CD4-positive, alpha-beta T cell treated with Interleukin-21 for 1 hour (primary cell): ENCODE measurements around the gene DPEP3.
"Not testable (repeated sequence)": the region's sequence is repeated elsewhere in the genome, so short reads cannot be mapped to it uniquely, and the experiment has no call there.

Source experiments
- DNase-seq: peaks from one replicate; pipeline ENCODE4 v3.0.0-alpha.2; 2020

DPEP3 gene

DNA sequence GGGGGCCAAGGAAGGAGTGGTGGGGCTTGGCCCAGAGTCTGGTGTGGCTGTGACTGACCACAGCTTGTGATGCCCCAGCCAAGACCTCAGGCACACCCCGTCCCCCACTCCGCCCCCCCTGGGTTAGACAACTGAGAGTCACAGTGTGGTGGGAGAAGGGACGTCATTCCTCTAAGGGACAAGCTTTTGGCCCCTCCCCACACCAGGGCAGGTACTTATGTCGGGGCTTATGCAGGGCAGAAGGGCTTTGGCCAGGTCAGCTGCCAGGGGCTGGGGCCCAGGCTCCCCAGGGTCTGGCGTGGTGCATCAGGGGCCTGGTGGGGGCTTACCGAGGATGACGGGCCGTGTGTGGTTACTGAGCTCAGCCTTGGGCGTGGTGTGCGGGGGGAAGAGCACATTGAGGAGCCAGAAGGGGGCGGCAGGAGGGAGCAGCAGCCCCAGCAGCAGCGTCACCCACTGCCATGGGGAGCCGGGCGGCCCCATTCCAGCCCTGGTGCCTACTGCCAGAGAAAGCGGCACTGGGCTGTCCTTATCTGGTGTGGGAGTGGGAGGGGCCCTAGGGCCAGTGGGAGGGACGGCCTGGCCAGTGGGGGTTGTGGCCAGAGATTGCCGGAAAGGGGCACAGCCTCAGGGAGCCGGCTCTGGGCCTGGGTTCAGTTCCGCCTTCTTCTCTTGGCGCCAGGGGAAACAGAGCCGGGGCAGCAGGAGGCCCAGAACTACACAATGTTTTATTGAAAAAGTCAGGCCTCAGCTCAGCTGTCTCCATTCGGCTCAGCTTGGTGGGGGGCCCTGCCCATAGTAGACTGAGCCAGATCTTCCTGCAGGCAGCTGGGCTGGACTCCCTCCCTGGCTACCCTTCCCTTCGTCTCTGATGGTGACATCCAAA is 36.4 kb downstream of the DPEP3 start, which contains the start of gene LCAT:
Gene LCAT, minus strand, starts transcription at position 502 of the 886 bp plus-strand sequence. Its CDS starts 19 bp downstream, at position 483.
- no peak for DNase-seq

DNA sequence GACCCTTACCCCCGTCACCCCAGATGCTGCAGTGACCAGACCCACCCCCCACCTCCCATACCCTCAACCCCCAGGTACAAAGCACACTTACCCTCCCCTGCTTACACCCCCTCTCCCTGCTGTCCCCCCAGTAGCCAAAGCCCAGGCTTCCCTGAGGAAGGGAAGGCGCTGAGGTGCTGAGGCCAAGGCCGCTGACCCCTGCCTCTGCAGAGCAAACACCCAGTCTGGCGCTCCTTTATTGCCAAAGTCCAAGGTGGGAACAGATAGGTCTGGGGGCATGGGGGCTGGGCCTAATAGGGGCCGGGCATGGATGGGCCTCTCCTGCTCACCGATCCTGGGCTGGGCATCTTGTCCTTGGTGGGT is 37.1 kb downstream of the DPEP3 start:
- DNase-seq, result no peak

DNA sequence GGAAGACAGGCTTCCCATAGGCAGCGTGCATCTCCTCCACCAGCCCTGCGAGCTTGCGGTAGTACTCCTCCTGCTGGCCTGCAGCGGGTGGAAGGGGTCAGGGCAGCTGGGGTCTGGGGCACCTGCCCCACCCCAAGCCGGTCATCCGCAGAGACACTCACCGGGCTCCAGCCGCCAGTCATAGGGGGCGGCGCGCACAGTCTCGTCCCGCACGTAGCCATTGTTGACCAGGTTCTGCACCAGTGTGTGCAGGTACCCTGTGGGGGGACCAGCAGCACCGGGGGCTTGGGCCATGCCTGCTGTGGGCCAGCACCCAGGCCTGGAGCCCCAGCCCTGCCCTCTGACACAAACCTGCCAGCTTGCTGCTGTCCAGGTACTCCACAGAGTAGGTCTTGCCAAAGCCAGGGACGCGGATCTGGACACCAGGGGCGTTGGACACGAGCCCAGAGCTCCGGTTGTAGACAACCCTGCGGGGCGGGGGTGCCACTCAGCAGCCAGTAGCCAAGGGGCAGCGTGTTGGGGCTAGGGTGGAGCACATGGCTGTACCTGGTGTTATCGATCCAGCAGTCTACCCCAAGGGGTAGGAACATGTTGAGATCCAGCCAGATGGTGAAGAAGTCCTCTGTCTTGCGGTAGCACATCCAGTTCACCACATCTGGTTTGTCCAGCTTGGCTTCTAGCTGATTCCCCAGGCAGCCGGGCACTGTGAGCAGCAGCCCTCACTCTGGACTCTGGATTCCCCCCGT is 37.6 kb downstream of the DPEP3 start:
- DNase-seq, result no peak

DNA sequence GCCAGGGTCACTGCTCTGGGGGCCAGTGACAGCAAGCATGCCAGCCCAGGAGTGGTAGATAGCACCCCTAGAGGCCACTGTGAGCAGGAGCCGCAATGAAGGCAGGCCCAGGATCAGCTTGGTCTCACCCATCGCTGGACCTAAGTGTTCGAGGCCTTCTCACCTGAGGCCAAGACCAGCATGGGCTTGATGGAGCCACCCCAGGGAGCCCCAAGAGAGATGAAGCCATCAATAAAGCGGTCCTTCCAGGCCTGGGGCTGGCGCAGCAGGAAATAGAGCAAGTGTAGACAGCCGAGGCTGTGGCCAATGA is 38.1 kb downstream of the DPEP3 start:
- peak; percentile 42 for DNase-seq

DNA sequence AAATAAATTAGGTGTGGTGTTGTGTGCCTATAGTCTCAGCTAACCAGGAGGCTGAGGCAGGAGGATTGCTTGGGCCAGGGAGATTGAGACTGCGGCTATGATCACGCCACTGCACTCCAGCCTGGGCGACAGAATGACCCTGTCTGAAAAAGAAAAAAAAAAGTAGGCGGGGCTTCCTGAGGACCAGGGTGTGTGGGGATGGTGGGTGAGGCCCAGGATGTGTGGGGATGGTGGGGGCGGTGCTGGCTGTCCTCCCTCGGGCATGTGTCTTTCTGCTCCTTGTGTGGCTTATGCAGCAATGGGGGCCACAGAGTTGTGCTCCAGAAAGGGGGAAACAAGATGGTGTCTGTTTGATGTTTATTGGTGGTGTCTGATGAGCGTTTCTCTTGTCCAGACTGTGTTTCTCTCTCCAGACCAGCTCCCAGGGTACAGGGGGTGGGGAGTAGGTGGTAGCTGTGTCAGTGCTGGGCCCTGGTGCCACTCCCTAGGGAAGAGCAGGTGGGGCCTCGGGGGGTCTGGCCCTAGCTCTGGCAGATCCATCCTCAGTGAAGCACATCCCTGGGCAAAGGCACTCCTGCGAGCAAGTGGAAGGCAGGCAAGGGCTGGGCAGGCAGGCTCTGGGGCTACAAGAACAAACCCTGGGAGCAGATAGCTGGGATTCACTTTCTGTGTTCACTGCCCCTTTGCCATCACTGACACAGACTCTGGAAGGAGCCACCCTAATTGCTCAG is 38.7 kb downstream of the DPEP3 start:
- no peak for DNase-seq

DNA sequence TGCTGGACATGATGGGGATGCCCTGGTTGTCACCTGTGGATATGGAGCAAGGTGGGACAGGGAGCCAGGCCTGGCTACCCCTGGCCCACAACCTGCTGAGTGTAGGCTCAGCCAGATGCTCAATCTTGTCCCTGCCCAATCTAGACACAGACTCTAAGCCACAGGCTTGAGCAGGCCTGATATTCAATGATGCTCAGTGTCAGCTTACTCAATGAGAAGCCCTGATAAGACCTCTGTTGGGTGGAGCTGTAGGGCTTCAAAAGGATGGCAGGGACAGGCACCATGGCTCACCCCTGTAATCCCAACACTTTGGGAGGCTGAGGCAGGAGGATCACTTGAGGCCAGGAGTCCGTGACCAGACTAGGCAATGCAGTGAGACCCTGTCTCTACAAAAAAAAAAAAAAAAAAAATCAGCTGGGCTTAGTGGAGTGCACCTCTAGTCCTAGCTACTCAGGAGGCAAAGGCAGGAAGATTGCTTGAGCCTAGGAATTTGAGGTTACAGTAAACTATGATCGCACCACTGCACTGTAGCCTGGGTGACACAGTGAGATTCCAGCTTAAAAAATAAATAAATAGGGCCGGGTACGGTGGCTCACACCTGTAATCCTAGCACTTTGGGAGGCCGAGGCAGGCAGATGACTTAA is 39.7 kb downstream of the DPEP3 start:
- DNase-seq, result no peak

DNA sequence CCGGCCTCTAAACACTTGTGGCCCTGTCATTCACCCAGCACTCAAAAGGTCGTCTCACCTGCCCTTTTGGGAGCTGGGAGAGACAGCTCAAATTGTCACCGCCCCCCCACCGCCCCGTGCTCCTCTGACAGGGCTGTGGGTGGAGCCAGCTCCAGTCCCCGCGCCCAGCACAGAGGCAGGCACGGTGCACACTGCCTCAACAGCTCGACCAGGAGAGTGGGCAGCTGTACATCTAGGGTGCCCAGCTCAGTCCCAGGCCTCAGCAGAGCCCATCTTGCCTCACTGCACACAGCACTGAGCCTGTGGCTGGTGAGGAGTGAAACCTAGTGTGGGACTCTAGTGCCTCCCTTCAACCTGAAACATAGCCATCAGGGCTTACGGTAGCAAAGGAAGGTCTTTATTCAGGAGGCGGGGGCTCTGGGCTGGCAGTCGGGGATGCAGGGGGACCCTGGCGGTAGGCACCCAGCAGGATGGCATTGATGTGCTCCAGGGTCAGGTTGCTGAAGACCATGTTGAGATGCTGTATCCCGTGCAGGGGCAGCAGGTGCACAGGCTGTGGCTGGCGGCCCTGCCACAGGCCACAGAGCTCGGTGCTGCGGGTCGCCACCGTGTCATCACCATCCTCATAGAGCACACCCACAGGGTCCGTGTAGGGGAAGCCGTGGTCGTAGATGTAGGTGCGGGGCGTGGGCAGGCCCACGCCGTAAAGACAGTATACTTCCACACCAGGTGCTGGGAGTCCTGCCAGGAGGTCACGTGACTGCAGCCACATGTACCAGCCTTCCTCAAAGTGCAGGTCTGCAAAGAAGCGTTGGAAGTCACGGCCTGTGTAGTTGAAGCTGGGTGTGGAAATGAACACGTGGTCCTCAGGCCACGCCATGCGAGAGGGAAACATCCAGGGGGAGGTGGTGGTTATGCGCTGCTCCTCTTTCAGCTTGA is 40.5 kb downstream of the DPEP3 start:
- peak; percentile 44 for DNase-seq

DNA sequence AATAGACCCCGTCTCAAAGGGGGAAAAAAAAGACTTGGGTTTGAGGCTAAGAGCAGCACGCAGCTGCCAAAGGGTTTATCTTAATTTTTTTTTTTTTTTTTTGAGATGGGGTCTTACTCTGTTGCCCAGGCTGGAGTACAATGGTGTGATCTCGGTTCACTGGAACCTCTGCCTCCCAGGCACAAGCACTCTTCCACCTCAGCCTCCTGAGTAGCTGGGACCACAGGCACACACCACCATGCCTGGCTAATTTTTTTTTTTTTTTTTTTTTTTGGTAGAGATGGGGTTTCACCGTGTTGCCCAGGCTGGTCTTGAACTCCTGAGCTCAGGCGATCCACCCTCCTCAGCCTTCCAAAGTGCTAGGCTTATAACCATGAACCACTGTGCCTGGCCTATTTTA is 42.6 kb downstream of the DPEP3 start:
- DNase-seq, result not testable (repeated sequence)

DNA sequence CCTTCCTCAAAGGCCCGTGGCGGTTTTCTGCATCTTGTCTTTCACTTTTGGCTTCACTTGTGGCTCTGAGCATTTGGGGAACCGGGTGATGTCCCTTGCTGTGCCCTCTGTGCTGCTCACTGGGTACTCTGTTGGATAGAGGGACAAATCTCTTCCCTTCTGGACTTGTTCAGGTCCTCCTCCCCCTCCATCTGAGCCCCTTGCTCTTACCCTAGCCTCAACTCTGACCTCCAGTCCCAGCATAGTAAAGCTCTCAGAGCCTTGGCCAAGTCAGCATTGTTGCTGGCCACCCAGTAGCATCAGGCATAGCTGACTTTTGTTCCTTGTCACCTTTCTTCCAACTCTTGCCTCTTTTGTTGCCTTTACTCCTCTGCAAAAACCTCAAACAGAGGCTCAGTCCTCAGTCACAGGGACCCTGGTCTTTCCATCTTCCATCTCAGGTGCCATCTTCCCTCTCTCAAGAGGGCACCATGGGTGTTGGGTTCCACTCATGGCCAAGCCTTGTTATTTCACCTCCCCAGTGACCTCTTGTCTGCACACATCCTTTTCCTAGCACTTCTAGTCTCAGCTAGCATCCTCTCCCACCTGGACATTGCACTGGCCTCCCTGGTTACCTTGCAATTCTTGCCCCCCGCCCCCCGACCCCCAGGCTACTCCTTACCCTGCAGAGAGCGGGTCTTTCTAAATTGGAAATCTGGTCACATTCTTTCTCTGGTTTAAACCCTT is 43.3 kb downstream of the DPEP3 start:
- peak; percentile 86 for DNase-seq

DNA sequence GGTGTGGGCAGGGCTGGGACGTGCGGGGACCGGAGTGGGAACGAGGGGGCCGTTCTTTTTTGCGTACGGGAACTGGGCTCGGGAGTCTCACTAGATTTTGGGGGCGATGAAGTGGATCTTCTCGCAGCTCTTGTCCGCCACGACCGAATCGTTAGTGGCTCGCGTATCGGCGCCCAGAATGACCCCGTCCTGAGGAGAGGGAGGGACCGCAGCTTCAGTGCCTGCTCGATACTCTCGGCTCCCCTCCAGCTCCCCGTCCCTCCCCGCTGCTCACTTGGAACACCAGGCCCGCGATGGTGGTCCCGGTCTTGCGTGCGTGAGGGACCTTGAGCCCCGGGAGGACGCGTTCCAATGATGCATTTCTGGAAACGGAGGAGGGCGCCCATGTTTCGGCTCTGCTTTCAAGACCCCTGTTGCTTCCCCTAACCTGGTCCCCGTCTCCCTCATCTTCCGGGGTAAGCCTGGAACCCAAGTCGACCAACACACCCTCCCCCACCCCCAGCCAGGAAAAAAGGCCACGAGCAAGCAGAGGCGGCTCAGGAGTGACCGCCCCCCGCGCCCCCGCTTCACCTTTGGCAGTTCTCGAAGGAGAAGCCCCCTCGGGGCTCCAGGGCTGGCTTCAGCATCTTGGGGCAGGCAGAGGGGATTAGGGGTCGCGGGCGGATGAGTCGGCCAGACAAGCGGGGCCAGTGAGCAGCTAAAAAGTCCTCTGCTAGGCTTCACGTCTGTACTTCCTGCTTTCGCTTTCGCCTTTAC is 44.0 kb downstream of the DPEP3 start, which contains the start of gene PSMB10:
Gene PSMB10, minus strand, starts transcription at position 727 of the 756 bp plus-strand sequence. Its CDS starts 101 bp downstream, at position 626.
- DNase-seq, result no peak

DNA sequence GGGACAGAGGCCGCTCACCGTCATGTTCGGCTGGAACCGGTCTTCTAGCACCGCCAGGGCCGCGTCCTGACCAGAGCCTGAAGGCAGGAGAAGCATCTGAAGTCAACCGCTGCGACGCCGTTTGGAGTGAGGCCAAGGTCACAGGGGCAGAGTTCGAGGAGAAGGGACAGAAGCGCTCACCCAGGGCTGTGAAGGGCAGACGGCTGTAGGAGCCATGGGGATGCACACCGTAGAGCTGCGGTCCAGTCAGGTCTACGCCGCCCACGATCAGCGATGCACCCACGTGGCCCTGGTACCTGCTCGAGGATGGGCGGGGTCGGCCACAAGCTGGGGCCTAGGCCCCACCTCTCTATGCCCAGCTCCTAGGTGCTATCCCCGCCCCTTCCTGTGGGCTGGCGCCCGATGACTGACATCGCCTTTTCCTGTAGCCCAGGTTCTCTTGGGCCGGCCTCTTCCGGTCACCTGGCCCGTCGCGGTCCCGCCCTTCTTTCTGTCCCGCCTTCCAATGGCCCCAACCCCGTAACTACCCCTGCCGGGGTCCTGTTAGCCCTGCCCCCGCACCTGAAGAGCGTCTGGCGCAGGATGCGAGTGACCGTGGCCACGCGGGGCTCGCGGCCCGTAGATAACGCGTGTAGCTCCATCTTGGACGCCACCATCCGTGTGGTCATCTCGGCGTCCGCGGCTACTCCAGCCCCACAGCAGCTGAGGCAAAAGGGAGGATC is 44.7 kb downstream of the DPEP3 start:
- DNase-seq, result peak; percentile 97

DNA sequence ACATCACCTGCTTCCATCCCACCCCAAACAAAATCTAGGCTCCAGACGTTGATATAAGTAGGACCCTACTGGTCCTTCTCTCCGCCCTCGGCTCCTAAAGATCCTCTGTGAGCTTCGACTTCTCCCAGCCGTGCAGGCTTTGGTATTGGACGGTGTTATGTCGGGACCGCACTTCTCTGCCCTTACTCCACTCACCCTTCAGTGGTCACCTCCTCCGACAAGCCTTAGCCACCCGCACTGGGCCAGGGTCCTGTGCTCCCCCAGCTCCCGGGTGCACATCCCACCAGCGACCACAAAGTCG is 45.2 kb downstream of the DPEP3 start:
- DNase-seq, result no peak

DNA sequence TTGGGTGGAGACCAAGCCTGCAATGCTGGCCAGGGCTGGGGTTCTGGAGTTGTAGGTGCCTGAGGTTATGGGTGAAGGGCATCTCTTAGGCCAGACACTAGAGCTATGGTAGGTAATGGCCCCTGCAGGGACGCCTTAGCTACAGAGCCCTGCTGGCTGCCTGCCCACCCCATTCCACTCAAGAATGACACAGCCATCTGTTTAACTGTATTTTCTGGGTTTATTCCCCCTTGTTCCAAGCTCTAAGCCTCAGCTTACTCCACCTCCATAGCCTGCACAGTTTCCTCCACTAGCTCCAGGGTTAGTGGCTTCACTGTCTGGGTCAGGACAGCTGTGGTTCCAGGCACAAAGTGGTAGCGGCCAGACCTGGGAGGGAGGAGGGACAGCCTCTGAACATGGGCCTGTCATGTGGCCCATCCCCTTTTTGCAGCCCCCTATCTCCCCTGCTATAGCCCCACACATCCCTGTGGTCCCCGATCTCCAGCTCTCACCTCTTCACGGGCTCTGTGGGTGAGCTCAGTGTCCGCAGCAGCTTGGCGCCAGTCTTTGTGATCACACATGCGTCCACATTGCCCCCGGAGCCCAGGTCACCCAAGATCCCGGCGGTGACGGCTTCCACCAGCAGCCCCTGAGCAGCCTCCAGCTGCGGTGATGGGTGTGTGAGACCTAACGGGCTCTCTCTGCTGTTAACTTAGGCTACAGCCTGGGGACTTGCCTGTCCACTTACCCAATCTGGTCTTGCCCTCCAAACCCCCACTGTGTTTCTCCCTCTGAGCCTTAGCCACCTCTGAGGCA is 45.8 kb downstream of the DPEP3 start:
- DNase-seq, result no peak

DNA sequence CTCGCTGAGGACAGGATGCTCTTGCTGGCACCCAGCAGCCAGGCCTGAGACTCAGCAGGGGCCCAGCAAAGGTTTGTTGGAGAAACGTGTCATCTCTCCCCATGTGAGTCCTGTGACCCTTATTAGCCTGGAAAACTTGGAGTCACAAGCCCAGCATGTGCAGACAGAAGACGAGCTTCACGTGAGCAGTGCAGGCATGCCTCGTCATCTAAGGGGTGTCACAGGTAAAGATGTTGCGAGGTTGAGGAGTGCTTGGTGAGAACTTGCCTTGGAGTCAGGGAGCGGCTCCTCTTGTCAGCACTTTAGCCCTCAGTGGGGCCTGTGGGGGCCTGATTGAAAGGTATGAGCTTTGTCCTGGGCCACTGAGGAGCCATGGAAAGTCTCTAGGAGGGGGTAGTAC is 46.5 kb downstream of the DPEP3 start:
- no peak for DNase-seq

DNA sequence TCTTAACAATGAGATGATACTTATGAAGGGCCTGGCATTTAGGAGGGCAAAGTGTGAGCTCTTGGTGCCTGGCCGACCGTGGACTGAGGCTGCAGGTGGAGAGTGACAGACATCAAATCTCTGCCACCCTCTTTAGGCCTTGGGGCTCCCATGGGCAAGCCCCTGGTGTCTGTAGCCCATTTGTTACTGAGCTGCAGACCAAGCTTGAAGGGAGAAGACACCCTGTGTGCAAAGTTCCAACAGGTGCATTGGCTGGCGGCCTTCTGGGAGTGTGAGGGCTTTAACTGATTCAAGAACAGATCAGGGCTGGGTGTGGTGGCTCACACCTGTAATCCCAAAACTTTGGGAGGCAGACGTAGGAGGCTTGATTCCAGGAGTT is 47.8 kb downstream of the DPEP3 start:
- DNase-seq, result no peak

DNA sequence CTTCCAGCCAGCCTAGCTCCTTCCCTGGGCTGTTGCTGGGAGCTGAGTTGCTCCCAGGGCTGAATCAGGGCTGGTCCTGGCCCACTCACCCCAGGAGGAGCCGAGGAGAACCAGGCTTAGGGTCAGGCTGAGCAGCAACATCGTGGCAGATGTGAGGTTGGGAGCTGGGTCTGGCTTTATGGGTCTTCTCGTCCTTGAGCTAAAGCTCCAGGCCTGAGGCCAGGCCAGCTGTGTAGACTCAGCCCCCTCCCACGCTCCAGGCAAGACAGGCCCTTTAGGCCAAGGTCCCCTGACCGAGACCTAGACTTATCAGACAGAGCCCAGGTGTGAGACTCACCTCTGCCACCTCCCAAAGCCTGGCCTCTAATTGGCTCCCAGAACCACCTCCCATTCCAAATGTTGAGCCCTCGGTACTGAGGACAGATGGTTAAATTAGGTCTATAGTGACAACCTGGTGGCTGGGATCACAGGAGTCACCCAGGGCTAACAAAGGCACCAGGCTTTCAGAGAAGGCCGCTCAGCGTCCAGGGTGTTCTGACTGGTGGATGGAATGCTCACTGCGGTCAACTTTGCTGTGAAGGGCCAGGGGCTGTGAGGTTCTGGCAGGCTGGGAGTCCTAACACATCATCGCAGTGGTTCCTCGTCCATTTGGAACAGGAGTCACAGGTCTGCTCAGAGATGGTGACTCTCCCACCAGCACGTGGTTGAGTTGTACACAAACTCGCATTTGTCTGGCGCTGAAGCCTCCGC is 48.4 kb downstream of the DPEP3 start, which contains the start of gene CTRL:
Gene CTRL, minus strand, starts transcription at position 151 of the 750 bp plus-strand sequence. Its CDS starts 10 bp downstream, at position 141.
- DNase-seq, result no peak

DNA sequence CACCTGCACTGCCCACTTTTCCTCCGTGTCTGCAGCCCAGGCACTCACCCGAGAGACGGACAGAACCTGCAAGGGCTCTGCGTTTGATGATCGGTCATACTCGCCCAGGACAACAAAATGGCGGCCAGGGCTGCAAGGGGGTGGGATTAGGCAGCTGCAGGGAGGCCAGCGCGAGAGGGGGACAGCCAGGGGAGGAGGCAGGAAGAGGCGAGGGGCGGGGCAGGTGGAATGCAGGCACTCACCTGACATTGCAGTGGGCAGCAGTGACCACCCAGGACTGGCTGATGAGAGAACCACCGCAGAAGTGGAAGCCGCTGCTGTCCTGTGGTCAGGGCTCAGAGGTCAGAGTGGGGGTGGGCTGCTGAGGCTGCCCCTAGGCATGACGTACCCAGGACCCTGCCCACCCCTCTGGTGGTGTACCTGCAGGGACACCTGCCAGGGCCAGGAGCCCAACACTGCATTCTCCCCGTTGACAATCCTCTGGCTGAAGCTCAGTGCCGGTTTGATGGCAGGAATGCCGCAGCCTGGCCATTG is 49.6 kb downstream of the DPEP3 start:
- DNase-seq, result no peak

DNA sequence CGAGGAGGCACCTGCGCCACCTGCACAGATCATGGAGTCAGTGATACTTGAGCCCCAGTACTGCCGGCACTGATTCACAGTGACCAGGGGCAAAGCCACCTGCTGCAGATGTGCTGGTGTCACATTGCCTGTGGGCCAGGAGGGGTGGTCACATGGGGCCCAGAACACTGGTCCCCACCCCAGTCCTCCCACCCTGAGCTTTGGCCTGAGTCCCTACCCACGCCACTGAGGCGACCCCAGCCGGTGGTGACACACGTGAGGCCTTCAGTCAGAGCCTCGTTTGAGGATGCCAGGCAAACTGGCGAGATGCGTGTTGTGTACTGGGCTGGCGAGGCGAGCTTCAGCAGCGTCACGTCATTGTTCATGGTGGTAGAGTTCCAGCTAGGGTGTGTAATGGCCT is 50.1 kb downstream of the DPEP3 start:
- DNase-seq, result no peak
